Panc1 (cell line): Measurements from ENCODE around the gene ZC3HAV1.

Experiments used
- CTCF ChIP-seq: fragments of 450-650 bp; IDR thresholded peaks from 2 replicates; pipeline ENCODE4 v1.5.1; 2017; ENCODE audit warnings: mild to moderate bottlenecking
- POLR2AphosphoS5 ChIP-seq: IDR thresholded peaks from 2 replicates; pipeline ENCODE4 v1.6.1; 2012; ENCODE audit warnings: mild to moderate bottlenecking, low read depth, low read length, moderate library complexity
- SIN3A ChIP-seq: IDR thresholded peaks from 2 replicates; pipeline ENCODE4 v1.6.1; 2012; ENCODE audit warnings: low read depth, mild to moderate bottlenecking, low read length, moderate library complexity, borderline replicate concordance; ENCODE audit not compliant: insufficient read depth
- TCF7L2 ChIP-seq: IDR thresholded peaks from 2 replicates; pipeline ENCODE4 v1.6.1; 2011; ENCODE audit warnings: mild to moderate bottlenecking, low read depth, low read length, inconsistent platforms

DNA sequence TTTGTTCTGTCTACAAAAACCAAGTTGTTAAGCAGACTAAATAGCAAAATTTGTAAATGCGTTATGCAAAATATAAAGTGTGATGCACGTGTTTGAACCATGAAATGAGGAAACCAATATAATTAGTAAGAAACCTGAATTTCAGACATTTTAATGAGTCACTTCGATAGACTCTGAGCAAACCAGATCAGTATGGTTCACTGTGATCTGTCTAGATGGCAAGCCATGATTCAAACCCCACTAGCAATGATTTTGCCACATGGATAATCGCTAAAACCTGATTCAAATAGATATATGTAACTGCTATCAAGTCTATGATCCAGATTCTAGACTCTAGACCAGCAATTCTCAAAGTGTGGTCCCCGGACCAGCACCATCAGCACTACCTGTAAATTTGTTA lies 24.8 kb downstream of the ZC3HAV1 start:
- TF ChIP-seq CTCF (no peak), POLR2AphosphoS5 (no peak), SIN3A (no peak), TCF7L2 (no peak)
